ENCODE results near the gene ATP1A4.

DNA sequence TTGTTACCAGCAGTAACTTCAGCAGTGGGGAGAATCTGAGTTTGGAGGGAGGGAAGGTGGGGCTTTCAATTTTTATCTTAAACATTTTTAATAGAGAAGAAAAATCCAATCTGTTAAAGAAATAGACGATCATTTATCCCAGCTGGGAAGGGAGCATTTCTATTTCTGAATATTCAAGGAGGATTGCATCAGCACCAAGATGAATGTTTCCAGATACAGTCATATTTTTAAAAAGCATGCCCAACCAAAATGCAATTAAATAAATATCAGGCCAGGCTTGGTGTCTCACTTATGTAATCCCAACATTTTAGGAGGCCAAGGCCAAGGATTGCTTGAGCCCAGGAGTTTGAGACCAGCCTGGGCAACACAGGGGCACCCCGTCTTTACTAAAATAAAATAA, 1.7 kb upstream of the ATP1A4 start:
- TF ChIP-seq, protein P1, sequence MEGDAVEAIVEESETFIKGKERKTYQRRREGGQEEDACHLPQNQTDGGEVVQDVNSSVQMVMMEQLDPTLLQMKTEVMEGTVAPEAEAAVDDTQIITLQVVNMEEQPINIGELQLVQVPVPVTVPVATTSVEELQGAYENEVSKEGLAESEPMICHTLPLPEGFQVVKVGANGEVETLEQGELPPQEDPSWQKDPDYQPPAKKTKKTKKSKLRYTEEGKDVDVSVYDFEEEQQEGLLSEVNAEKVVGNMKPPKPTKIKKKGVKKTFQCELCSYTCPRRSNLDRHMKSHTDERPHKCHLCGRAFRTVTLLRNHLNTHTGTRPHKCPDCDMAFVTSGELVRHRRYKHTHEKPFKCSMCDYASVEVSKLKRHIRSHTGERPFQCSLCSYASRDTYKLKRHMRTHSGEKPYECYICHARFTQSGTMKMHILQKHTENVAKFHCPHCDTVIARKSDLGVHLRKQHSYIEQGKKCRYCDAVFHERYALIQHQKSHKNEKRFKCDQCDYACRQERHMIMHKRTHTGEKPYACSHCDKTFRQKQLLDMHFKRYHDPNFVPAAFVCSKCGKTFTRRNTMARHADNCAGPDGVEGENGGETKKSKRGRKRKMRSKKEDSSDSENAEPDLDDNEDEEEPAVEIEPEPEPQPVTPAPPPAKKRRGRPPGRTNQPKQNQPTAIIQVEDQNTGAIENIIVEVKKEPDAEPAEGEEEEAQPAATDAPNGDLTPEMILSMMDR (IDR thresholded peaks at IDR 0.05): no peak
- TF ChIP-seq POLR2A (IDR thresholded peaks at IDR 0.05): no peak
